Measurements from ENCODE around the gene KLF13.

DNA sequence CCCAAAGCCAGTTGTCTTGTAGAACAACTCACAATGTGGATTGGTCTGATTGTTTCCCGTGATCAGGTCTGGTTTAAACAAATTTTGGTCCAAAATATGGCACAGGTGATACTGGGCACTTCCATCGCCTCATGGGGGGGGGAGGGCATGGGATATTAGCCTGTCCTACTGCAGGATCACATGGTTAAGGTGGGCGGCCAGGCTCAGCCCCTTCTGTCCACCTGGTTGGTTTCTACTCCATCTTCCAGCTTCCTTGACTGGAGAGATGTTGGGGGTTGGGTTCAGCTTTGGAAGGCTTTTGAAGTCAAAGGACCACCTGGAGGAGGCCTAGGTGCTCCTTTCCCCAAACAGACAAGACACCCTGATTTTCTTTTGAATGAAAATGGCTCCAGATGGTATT, 7.2 kb downstream of the KLF13 start:
- TF ChIP-seq POLR2A (IDR thresholded peaks at IDR 0.05): no peak
- TF ChIP-seq, protein P1, sequence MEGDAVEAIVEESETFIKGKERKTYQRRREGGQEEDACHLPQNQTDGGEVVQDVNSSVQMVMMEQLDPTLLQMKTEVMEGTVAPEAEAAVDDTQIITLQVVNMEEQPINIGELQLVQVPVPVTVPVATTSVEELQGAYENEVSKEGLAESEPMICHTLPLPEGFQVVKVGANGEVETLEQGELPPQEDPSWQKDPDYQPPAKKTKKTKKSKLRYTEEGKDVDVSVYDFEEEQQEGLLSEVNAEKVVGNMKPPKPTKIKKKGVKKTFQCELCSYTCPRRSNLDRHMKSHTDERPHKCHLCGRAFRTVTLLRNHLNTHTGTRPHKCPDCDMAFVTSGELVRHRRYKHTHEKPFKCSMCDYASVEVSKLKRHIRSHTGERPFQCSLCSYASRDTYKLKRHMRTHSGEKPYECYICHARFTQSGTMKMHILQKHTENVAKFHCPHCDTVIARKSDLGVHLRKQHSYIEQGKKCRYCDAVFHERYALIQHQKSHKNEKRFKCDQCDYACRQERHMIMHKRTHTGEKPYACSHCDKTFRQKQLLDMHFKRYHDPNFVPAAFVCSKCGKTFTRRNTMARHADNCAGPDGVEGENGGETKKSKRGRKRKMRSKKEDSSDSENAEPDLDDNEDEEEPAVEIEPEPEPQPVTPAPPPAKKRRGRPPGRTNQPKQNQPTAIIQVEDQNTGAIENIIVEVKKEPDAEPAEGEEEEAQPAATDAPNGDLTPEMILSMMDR (IDR thresholded peaks at IDR 0.05): no peak

All from vagina (tissue), 2 donors.